Stimulated activated CD4-positive, alpha-beta T cell treated with anti-CD3 and anti-CD28 coated beads, Interleukin-15, amount 100 ng/mL, for 24 hours (primary cell): ENCODE data around the gene CHAD.
"Not testable (repeated sequence)": the region's sequence is repeated elsewhere in the genome, so short reads cannot be mapped to it uniquely, and the experiment has no call there.

Experiments
- DNase-seq: peaks from one replicate; pipeline ENCODE4 v3.0.0-alpha.2; 2020

CHAD gene

GRCh38 chr17:50452630-50453300, 15.9 kb downstream of the CHAD start:
- DNase-seq: no peak

- DNase-seq: no peak
Observed at GRCh38 chr17:50451943-50452629, 16.6 kb downstream of the CHAD start.

- no peak for DNase-seq
Observed at GRCh38 chr17:50448643-50449042, 20.0 kb downstream of the CHAD start.

GRCh38 chr17:50447870-50448595, 20.6 kb downstream of the CHAD start:
- no peak for DNase-seq

- DNase-seq: no peak
Observed at GRCh38 chr17:50445730-50446325, 22.9 kb downstream of the CHAD start.

- DNase-seq: no peak
Observed at GRCh38 chr17:50444841-50445715, 23.6 kb downstream of the CHAD start.

- DNase-seq: no peak
Observed at GRCh38 chr17:50443505-50443974, 25.1 kb downstream of the CHAD start.

GRCh38 chr17:50440838-50441829, 27.5 kb downstream of the CHAD start:
- DNase-seq: no peak

GRCh38 chr17:50440172-50440837, 28.4 kb downstream of the CHAD start:
- no peak for DNase-seq

GRCh38 chr17:50439008-50439407, 29.7 kb downstream of the CHAD start:
- no peak for DNase-seq

GRCh38 chr17:50437409-50437808, 31.3 kb downstream of the CHAD start:
- DNase-seq: no peak

- no peak for DNase-seq
Observed at GRCh38 chr17:50432125-50432762, 36.4 kb downstream of the CHAD start.

GRCh38 chr17:50430821-50431618, 37.7 kb downstream of the CHAD start:
- DNase-seq: no peak

GRCh38 chr17:50429793-50430192, 38.9 kb downstream of the CHAD start:
- no peak for DNase-seq

GRCh38 chr17:50428831-50429424, 39.8 kb downstream of the CHAD start:
- DNase-seq: no peak

GRCh38 chr17:50428126-50428525, 40.6 kb downstream of the CHAD start:
- DNase-seq: not testable (repeated sequence)

- peak; percentile 14 for DNase-seq
Observed at GRCh38 chr17:50426814-50427787, 41.6 kb downstream of the CHAD start.

- DNase-seq: no peak
Observed at GRCh38 chr17:50426472-50426782, 42.3 kb downstream of the CHAD start.
